Small intestine (tissue), 7 donors: ENCODE data around the gene WNT3A. TPM values are rescaled to one million over a fixed set of nuclear protein-coding genes. Genes with fewer than 3 reads are reported as not detected.

ENCODE experiments used
- DNase-seq, 2 donors: peaks; one replicate each; pipeline versions ENCODE4 v3.0.0 to v3.0.0-alpha.2; 2013
- FAIRE-seq: peaks from 2 replicates; lab custom pipeline; 2012; peaks lifted over from hg19 to GRCh38; lab: Jason Lieb, UNC
- H3K27ac ChIP-seq, 3 donors: one replicate each; pipeline ENCODE4 v1.5.1; 2013; ENCODE audit warnings: low read length in 2 of 3, mild to moderate bottlenecking in 2 of 3, control low read depth in 1 of 3, inconsistent platforms in 1 of 3, low read depth in 1 of 3, moderate library complexity in 1 of 3
- H3K27me3 ChIP-seq, 3 donors: one replicate each; pipeline ENCODE4 v1.6.1; 2013; ENCODE audit warnings: low read length in 3 of 3, inconsistent platforms in 1 of 3; ENCODE audit not compliant: control insufficient read depth in 3 of 3, insufficient read depth in 3 of 3
- H3K36me3 ChIP-seq, 3 donors: one replicate each; pipeline ENCODE4 v1.6.1; 2013; ENCODE audit warnings: low read length in 3 of 3, inconsistent platforms in 1 of 3, low read depth in 1 of 3, mild to moderate bottlenecking in 1 of 3, moderate library complexity in 1 of 3; ENCODE audit not compliant: control insufficient read depth in 3 of 3, insufficient read depth in 2 of 3
- H3K4me1 ChIP-seq, 3 donors: one replicate each; pipeline ENCODE4 v1.6.1; 2013; ENCODE audit warnings: low read length in 2 of 3, inconsistent platforms in 1 of 3, low read depth in 1 of 3, mild to moderate bottlenecking in 1 of 3, moderate library complexity in 1 of 3; ENCODE audit not compliant: control insufficient read depth in 3 of 3, insufficient read depth in 2 of 3
- H3K4me3 ChIP-seq, 3 donors: one replicate each; pipeline ENCODE4 v1.5.1; 2013; ENCODE audit warnings: low read length in 3 of 3, control low read depth in 1 of 3, inconsistent platforms in 1 of 3, low read depth in 1 of 3, mild to moderate bottlenecking in 1 of 3, moderate library complexity in 1 of 3
- H3K9me3 ChIP-seq, 2 donors: one replicate each; pipeline ENCODE4 v1.6.1; 2013; ENCODE audit warnings: low read depth in 1 of 2, low read length in 1 of 2; ENCODE audit not compliant: control insufficient read depth in 2 of 2, insufficient read depth in 1 of 2
- WGBS, 3 donors: extraction: QIAGEN DNeasy Blood & Tissue Kit; methylation state at CpG; one replicate each; pipeline ENCODE4 v1.1.7; 2013; 5-methylcytosine and 5-hydroxymethylcytosine counted together
- polyA plus RNA-seq, 4 donors: library from polyadenylated mRNA; stranded (reverse) in 3 of 4; unstranded in 1 of 4; fragments of 200-250 nt in 3 of 4; fragments of 120-200 nt in 1 of 4; gene quantifications; one replicate each; pipeline versions ENCODE4 v1.2.1 to v1.2.3, GENCODE V29; 2013
- donor health status: healthy with polysubstance abuse.
- donor health status: control.
- donor health status: control.
- donor health status: Bipolar disorder and iron deficiency.
- donor health status: healthy.

The WNT3A gene
- polyA plus RNA-seq, 4 donors, result 0.01 TPM; not detected in 3

DNA sequence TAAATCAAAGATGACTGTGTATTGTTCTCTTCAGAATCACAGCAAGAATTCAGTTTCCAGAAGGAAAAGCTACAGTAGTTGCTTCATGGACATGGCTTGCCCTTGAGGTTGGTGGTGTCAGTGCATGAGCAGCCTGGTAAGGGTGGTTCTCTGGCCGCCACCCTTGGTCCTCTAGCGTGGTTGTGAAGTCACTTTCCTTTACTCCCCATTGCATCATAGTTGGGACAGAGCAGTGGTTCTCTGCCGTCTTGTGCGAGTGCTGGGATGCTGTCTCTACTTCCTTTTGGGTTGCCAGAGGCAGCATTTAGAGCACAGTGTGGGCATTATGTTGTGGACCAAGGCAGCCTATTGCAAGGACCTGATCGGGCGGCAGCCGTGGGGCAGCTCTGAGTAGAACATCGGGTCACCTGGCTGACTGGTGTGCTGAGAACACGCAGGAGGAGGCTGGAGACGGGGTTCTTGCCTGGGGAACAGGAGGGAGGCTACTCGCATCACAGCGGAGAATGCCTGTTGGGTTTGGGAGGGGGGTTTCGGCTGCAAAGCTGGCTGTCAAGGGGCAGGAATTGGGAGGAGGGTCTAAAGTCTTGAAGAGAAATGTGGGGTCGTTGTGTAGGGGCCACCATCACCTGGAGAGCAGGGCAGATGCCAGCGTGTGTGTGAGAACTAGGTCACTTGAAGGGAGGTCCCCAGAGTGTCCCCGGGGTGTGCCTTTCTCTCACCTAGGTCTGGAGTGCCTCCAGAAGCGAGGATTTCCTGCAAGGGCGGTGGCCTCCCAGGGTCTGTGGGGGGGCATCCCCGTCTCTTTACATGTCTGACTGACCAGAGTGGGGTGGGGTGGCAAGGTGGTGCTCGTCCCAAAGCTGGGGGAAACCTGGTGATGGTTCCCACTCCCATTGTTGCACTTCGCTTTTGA lies 82.0 kb downstream of the WNT3A start:
- H3K27me3 ChIP-seq, result no peaks in the 10 kb centered on the region
- peak overlapping the region in 1 of 3 donors; percentile 35 for H3K27ac ChIP-seq
- H3K4me3 ChIP-seq, result no peak overlapping the region
- WGBS, 3 donors, result 66 to 70% (median 67%) methylated on average over 21 of the region's 21 CpGs
- peaks cover 2 to 61% (median 5%) of the 10 kb centered on the region in 3 donors for H3K36me3 ChIP-seq
- H3K4me1 ChIP-seq, result peaks cover 20 to 62% (median 45%) of the 10 kb centered on the region in 3 donors
- DNase-seq (no peak), FAIRE-seq (no peak)
- peaks cover 0 to 6% of the 10 kb centered on the region in 2 donors for H3K9me3 ChIP-seq

DNA sequence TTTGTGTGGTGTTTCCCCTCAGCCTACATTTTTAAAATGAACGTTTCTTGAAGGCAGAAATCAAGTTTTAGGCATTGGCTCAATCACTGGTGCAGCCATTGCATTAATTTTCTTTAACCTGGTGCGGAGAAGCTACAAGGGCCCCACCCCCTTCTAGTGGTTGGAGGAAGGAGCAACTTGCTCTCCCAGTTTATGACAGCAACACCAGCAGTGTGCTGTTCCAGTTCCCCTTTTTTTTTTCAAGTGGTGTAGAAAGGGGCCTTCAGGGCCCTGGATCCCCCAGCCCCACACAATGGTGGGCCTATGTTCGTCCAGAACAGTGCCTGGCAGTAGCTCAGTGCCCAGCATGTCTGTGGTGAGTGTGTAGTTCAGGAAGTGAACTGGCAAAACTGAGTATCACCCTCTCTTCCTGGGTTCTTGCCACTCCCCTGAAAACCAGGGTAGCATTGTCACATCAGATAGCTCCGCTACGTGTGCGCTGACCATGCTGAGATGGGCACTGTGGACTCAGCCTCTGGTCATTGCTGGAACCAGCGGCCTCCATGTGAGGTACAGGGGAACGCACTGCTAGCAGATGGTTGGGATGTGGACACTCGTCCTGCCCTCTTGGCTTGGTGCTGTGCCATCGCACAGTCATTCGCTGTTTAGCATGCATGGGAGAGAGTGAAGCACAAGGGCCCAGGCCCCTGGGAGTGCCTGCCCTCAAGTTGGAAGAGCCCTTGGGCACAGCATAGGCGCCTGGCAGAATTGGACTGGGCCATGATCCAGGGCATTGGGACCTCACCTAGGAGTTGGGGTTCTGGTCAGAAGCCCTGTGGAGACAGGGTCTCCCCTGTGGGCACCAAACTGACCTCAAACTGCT lies 83.0 kb downstream of the WNT3A start:
- peaks cover 19 to 55% (median 39%) of the 10 kb centered on the region in 3 donors for H3K4me1 ChIP-seq
- no peak for DNase-seq
- H3K9me3 ChIP-seq, result peaks cover 3 to 16% of the 10 kb centered on the region in 2 donors
- H3K4me3 ChIP-seq, result no peak overlapping the region
- H3K27me3 ChIP-seq, result no peaks in the 10 kb centered on the region
- H3K27ac ChIP-seq, result peak overlapping the region in 1 of 3 donors; percentile 14
- peaks cover 4 to 66% (median 5%) of the 10 kb centered on the region in 3 donors for H3K36me3 ChIP-seq
- 60 to 65% (median 63%) methylated on average over 12 of the region's 12 CpGs for WGBS, 3 donors
- no peak for FAIRE-seq

- H3K4me3 ChIP-seq, result no peak overlapping the region
- peaks cover 18 to 46% (median 30%) of the 10 kb centered on the region in 3 donors for H3K4me1 ChIP-seq
- no peak overlapping the region for H3K27ac ChIP-seq
- H3K27me3 ChIP-seq, result no peaks in the 10 kb centered on the region
- WGBS, 3 donors, result 19 to 30% (median 19%) methylated on average over 2 of the region's 2 CpGs
- no peak for DNase-seq
- peaks cover 3 to 22% of the 10 kb centered on the region in 2 donors for H3K9me3 ChIP-seq
- no peak for FAIRE-seq
- H3K36me3 ChIP-seq, result peaks cover 4 to 70% (median 5%) of the 10 kb centered on the region in 3 donors
These were observed 83.8 kb downstream of the WNT3A start for GRCh38 chr1:228090613-228091081.

- H3K36me3 ChIP-seq, result peaks cover 4 to 72% (median 5%) of the 10 kb centered on the region in 3 donors
- H3K27me3 ChIP-seq, result no peaks in the 10 kb centered on the region
- no peak overlapping the region for H3K4me3 ChIP-seq
- DNase-seq (no peak), FAIRE-seq (no peak)
- 47 to 55% (median 48%) methylated on average over 4 of the region's 4 CpGs for WGBS, 3 donors
- peaks cover 3 to 26% of the 10 kb centered on the region in 2 donors for H3K9me3 ChIP-seq
- H3K27ac ChIP-seq, result no peak overlapping the region
- peaks cover 16 to 42% (median 26%) of the 10 kb centered on the region in 3 donors for H3K4me1 ChIP-seq
These were observed 84.3 kb downstream of the WNT3A start for GRCh38 chr1:228091084-228091483.

- DNase-seq (no peak), FAIRE-seq (no peak)
- Histone ChIP-seq H3K36me3 (peaks cover 4 to 84% (median 5%) of the 10 kb centered on the region in 3 donors), H3K27me3 (no peaks in the 10 kb centered on the region), H3K4me3 (no peak overlapping the region), H3K27ac (no peak overlapping the region), H3K9me3 (peaks cover 3 to 26% of the 10 kb centered on the region in 2 donors), H3K4me1 (peaks cover 16 to 28% (median 19%) of the 10 kb centered on the region in 3 donors)
- 82 to 90% (median 83%) methylated on average over 11 of the region's 11 CpGs for WGBS, 3 donors
These were observed 85.7 kb downstream of the WNT3A start for GRCh38 chr1:228092342-228093049.

DNA sequence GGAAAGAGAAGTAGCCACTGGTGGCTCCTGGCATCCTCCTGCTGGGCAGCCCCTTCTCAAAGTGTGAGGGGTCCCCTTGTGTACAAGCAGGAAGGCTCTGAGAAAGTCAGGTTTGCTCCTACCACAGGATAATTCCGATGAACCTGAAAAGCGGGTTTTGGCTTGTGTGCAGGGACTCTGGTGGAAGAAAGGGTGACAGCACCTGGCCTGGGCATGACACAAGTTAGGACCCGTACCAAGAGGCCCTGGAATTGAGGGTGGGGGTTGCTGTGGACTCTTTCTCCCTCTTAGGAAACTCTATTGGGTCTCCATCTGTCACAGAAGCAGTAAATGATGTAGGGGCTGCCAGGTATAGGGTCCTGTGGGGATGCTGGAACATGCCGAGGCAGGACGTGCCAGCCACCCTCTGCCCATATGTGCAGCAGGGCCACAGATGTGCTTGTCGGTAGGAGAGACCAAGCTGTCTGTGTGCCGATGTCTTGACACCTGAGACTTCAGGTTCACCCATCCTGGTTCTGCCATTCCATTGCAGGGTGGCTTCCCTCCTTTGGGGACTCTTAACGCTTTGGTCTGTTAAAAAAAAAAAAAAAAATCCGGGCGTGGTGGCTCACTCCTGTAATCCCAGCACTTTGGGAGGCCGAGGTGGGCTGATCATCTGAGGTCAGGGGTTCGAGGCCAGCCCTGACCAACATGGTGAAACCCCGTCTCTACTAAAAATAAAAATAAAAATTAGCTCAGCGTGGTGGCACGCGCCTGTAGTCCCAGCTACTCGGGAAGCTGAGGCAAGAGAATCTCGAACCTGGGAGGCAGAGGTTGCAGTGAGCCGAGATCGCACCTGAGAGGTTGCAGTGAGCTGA lies 86.5 kb downstream of the WNT3A start:
- 89 to 93% (median 91%) methylated on average over 20 of the region's 20 CpGs for WGBS, 3 donors
- no peaks in the 10 kb centered on the region for H3K27me3 ChIP-seq
- H3K4me1 ChIP-seq, result peaks cover 11 to 22% (median 11%) of the 10 kb centered on the region in 3 donors
- H3K27ac ChIP-seq, result no peak overlapping the region
- H3K9me3 ChIP-seq, result peaks cover 3 to 26% of the 10 kb centered on the region in 2 donors
- no peak for FAIRE-seq
- peaks cover 5 to 86% (median 5%) of the 10 kb centered on the region in 3 donors for H3K36me3 ChIP-seq
- H3K4me3 ChIP-seq, result no peak overlapping the region
- no peak for DNase-seq

DNA sequence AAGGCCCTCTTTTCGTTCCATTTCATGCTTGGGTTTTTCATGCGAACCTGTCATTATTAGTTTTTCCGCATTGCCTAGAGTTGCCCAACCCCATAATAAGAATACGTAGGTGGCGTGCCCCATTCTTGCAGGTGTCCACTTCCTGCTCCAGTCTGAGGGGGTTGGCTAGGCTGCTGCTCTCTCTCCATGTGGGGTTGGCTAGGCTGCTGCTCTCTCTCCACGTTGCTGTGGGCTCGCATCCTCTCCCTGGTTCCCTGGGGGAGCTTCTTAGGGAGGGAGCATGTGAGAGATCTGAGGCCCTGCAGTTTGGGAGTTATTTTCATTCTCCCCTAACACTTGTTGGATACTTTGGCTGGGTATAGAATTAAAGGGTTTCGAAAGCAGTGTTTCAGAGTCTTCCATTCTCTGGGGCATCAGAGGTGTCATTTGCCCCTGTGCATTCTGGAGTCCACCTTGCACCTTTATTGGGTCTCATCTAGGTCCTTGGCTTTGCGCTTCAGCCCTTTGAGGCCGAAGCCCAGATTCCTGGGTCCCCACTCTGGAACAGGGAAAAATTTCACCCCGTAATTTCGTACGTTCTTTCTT lies 87.7 kb downstream of the WNT3A start:
- Histone ChIP-seq H3K27me3 (no peaks in the 10 kb centered on the region), H3K4me3 (no peak overlapping the region), H3K4me1 (peaks cover 7 to 12% (median 10%) of the 10 kb centered on the region in 3 donors), H3K9me3 (peaks cover 3 to 26% of the 10 kb centered on the region in 2 donors), H3K36me3 (peaks cover 5 to 86% (median 13%) of the 10 kb centered on the region in 3 donors), H3K27ac (no peak overlapping the region)
- FAIRE-seq (no peak), DNase-seq (no peak)
- WGBS, 3 donors, result 89 to 96% (median 90%) methylated on average over 13 of the region's 13 CpGs
